GM23338 (cell line): Measurements from ENCODE around the gene FAM153A.
"Not testable (repeated sequence)": the region's sequence is repeated elsewhere in the genome, so short reads cannot be mapped to it uniquely, and the experiment has no call there.

Experiments used
- EZH2 ChIP-seq: fragments of 200-600 bp; sonication (generic); IDR thresholded peaks from one replicate; pipeline ENCODE4 v1.8.0; 2017; ENCODE audit warnings: antibody characterized with exemption, mild to moderate bottlenecking, low read depth; ENCODE audit not compliant: unreplicated experiment
- EZH2phosphoT487 ChIP-seq: fragments of 200-600 bp; sonication (generic); IDR thresholded peaks from one replicate; pipeline ENCODE4 v1.8.1; 2018; ENCODE audit warnings: antibody characterized with exemption; ENCODE audit not compliant: unreplicated experiment
- POLR2AphosphoS5 ChIP-seq: IDR thresholded peaks from 2 replicates; pipeline ENCODE4 v1.6.1; 2016; ENCODE audit warnings: antibody characterized with exemption, low read depth
- TF ChIP-seq, protein P1 (sequence below), 2 experiments: fragments of 200-600 bp in 1 of 2; sonication (generic) in 1 of 2; conservative IDR thresholded peaks; 2 replicates each; pipeline versions ENCODE4 v1.5.1 to v1.6.1; 2016 to 2017; ENCODE audit warnings: antibody characterized with exemption in 2 of 2, low read depth in 2 of 2, mild to moderate bottlenecking in 2 of 2, moderate library complexity in 1 of 2
- TF ChIP-seq, protein P2 (sequence below): IDR thresholded peaks from one replicate; pipeline ENCODE4 v1.6.1; 2018; ENCODE audit warnings: antibody characterized with exemption; ENCODE audit not compliant: unreplicated experiment

DNA sequence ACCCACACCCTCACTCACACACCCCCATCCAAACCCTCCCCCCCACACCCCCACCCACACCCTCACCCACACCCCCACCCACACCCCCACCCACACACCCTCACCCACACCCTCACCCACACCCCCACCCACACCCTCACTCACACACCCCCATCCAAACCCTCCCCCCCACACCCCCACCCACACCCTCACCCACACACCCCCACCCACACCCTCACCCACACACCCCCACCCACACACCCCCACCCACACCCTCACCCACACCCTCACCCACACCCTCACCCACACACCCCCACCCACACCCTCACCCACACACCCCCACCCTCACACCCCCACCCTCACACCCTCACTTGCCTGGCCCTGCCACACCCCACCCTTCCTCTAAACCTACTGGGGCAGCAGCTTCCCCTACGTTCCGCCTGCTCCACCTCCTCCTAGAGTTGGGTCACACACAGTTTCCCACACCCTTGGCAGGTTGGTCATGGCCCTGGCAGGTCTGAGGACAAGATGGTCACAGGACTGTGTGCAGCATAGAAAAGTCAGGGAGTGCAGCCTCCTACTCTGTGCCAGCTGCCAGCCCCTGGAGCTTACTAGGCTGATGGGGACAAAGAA lies 30.2 kb upstream of the FAM153A start:
- TF ChIP-seq, protein P1, sequence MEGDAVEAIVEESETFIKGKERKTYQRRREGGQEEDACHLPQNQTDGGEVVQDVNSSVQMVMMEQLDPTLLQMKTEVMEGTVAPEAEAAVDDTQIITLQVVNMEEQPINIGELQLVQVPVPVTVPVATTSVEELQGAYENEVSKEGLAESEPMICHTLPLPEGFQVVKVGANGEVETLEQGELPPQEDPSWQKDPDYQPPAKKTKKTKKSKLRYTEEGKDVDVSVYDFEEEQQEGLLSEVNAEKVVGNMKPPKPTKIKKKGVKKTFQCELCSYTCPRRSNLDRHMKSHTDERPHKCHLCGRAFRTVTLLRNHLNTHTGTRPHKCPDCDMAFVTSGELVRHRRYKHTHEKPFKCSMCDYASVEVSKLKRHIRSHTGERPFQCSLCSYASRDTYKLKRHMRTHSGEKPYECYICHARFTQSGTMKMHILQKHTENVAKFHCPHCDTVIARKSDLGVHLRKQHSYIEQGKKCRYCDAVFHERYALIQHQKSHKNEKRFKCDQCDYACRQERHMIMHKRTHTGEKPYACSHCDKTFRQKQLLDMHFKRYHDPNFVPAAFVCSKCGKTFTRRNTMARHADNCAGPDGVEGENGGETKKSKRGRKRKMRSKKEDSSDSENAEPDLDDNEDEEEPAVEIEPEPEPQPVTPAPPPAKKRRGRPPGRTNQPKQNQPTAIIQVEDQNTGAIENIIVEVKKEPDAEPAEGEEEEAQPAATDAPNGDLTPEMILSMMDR (conservative IDR thresholded peaks at IDR 0.05; ENCODE audit: low read depth in 2 of 2) = not testable (repeated sequence)
- TF ChIP-seq EZH2, POLR2AphosphoS5, EZH2phosphoT487: not testable (repeated sequence)
- TF ChIP-seq, protein P2, sequence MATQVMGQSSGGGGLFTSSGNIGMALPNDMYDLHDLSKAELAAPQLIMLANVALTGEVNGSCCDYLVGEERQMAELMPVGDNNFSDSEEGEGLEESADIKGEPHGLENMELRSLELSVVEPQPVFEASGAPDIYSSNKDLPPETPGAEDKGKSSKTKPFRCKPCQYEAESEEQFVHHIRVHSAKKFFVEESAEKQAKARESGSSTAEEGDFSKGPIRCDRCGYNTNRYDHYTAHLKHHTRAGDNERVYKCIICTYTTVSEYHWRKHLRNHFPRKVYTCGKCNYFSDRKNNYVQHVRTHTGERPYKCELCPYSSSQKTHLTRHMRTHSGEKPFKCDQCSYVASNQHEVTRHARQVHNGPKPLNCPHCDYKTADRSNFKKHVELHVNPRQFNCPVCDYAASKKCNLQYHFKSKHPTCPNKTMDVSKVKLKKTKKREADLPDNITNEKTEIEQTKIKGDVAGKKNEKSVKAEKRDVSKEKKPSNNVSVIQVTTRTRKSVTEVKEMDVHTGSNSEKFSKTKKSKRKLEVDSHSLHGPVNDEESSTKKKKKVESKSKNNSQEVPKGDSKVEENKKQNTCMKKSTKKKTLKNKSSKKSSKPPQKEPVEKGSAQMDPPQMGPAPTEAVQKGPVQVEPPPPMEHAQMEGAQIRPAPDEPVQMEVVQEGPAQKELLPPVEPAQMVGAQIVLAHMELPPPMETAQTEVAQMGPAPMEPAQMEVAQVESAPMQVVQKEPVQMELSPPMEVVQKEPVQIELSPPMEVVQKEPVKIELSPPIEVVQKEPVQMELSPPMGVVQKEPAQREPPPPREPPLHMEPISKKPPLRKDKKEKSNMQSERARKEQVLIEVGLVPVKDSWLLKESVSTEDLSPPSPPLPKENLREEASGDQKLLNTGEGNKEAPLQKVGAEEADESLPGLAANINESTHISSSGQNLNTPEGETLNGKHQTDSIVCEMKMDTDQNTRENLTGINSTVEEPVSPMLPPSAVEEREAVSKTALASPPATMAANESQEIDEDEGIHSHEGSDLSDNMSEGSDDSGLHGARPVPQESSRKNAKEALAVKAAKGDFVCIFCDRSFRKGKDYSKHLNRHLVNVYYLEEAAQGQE = not testable (repeated sequence)
